ENCODE data around the gene CRNKL1.

GRCh38 chr20:20019123-20019522 is 33.1 kb downstream of the CRNKL1 start:
- TF ChIP-seq CTCF (IDR thresholded peaks at IDR 0.05; ENCODE audit: extremely low read depth in 1 of 2, insufficient read depth in 1 of 2, low read depth in 1 of 2, low read length in 2 of 2) (no peak), POLR2A (IDR thresholded peaks at IDR 0.05; ENCODE audit: low read depth, low read length) (no peak), POLR2AphosphoS5 (IDR thresholded peaks at IDR 0.05; ENCODE audit: insufficient read depth, low read depth, low read length) (no peak), EZH2 (IDR thresholded peaks at IDR 0.05; ENCODE audit: borderline replicate concordance, low read depth, low read length, severe bottlenecking) (no peak), MYC (IDR thresholded peaks at IDR 0.05; ENCODE audit: low read depth, low read length) (no peak), MAX (IDR thresholded peaks at IDR 0.05; ENCODE audit: insufficient read depth, insufficient read length) (no peak), FOS (IDR thresholded peaks at IDR 0.05; ENCODE audit: borderline replicate concordance, insufficient read depth, low read length) (no peak), GATA2 (IDR thresholded peaks at IDR 0.05; ENCODE audit: insufficient read depth, insufficient read length, low read depth, low read length) (no peak)

All from endothelial cell of umbilical vein (primary cell).